ENCODE measurements around the gene EFTUD2. TPM values are rescaled to one million over a fixed set of nuclear protein-coding genes. Genes with fewer than 3 reads are reported as not detected.
A peak's percentile ranks its signal among the peaks of the same experiment; 100 is the strongest.

Gene EFTUD2
- total and polyA plus RNA-seq, 4 donors: 35.5 to 93.3 (median 73.3) TPM

DNA sequence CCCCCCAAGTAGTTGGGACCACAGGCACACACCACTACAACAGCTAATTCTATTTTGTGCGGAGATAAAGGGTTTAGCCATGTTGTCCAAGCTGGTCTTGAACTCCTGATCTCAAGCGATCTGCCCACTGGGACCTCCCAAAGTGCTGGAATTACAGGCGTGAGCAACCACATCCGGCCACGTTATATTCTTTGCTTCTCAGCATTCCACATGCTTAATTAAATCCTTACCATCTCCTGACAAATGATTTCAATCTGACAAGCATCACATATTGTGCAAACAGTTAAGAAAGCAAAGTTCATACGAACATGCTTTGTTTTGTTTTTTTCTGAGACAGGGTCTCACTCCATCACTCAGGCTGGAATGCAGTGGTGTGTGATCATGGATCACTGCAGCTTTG is 33.3 kb downstream of the EFTUD2 start:
- TF ChIP-seq, protein P1, sequence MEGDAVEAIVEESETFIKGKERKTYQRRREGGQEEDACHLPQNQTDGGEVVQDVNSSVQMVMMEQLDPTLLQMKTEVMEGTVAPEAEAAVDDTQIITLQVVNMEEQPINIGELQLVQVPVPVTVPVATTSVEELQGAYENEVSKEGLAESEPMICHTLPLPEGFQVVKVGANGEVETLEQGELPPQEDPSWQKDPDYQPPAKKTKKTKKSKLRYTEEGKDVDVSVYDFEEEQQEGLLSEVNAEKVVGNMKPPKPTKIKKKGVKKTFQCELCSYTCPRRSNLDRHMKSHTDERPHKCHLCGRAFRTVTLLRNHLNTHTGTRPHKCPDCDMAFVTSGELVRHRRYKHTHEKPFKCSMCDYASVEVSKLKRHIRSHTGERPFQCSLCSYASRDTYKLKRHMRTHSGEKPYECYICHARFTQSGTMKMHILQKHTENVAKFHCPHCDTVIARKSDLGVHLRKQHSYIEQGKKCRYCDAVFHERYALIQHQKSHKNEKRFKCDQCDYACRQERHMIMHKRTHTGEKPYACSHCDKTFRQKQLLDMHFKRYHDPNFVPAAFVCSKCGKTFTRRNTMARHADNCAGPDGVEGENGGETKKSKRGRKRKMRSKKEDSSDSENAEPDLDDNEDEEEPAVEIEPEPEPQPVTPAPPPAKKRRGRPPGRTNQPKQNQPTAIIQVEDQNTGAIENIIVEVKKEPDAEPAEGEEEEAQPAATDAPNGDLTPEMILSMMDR (IDR thresholded peaks at IDR 0.05; ENCODE audit: control extremely low read depth, extremely low read depth): no peak
- H3K9ac ChIP-seq (ENCODE audit: insufficient read depth in 1 of 2, low read length in 2 of 2): no peak overlapping the region
- H3K9me3 ChIP-seq (ENCODE audit: control insufficient read depth in 4 of 4, insufficient read depth in 3 of 4, low read length in 3 of 4): peaks cover 0 to 2% (median 0%) of the 10 kb centered on the region in 4 donors
- H3K4me3 ChIP-seq: no peak overlapping the region
- H3K36me3 ChIP-seq (ENCODE audit: control insufficient read depth in 4 of 4, insufficient read depth in 4 of 4, low read length in 4 of 4): peaks cover 32 to 54% (median 42%) of the 10 kb centered on the region in 4 donors
- ATAC-seq (ENCODE audit: insufficient read depth, low FRiP score): no peak
- H3K4me1 ChIP-seq (ENCODE audit: control insufficient read depth in 5 of 5, insufficient read depth in 5 of 5, low read length in 5 of 5): peaks cover 0 to 7% (median 0%) of the 10 kb centered on the region in 5 donors
- WGBS, 2 donors: 88 to 90% methylated on average over 6 of the region's 6 CpGs
- H3K27ac ChIP-seq (ENCODE audit: low read depth in 1 of 2, low read length in 1 of 2): no peak overlapping the region
- no peaks in the 10 kb centered on the region for H3K27me3 ChIP-seq (ENCODE audit: control insufficient read depth in 3 of 3, insufficient read depth in 3 of 3, low read length in 2 of 3)
- no peak for DNase-seq

DNA sequence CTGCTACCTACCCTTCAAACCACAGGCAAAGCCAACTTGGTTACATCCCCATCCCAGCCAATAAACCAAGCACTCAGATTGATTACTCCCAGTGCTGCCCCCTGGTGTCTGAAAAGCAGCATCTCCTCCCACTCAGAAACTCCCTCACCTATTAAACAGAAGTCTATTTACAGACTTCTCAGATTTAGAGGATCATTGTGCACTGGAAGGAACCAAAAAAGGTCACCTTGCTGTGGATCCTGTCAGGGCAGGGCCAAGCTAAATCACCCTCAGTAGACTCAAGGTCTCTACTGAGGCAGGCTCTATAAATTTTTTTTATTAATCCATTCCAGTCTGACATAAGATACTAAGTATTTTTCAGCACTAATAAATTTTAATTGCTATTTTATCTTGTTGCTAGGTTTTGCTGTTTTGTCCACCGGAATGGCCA is 34.0 kb downstream of the EFTUD2 start:
- peaks cover 0 to 2% (median 0%) of the 10 kb centered on the region in 4 donors for H3K9me3 ChIP-seq (ENCODE audit: control insufficient read depth in 4 of 4, insufficient read depth in 3 of 4, low read length in 3 of 4)
- ATAC-seq (ENCODE audit: insufficient read depth, low FRiP score) (peak; percentile 82), DNase-seq (peak; percentile 72 to 85 (median 81))
- TF ChIP-seq, protein P1 (IDR thresholded peaks at IDR 0.05; ENCODE audit: control extremely low read depth, extremely low read depth): peak; percentile 80
- no peak overlapping the region for H3K27ac ChIP-seq (ENCODE audit: low read depth in 1 of 2, low read length in 1 of 2)
- WGBS, 2 donors: 77 to 89% methylated on average over 1 of the region's 1 CpG
- H3K36me3 ChIP-seq (ENCODE audit: control insufficient read depth in 4 of 4, insufficient read depth in 4 of 4, low read length in 4 of 4): peaks cover 32 to 58% (median 43%) of the 10 kb centered on the region in 4 donors
- no peak overlapping the region for H3K9ac ChIP-seq (ENCODE audit: insufficient read depth in 1 of 2, low read length in 2 of 2)
- H3K4me1 ChIP-seq (ENCODE audit: control insufficient read depth in 5 of 5, insufficient read depth in 5 of 5, low read length in 5 of 5): peaks cover 0 to 7% (median 0%) of the 10 kb centered on the region in 5 donors
- H3K4me3 ChIP-seq: no peak overlapping the region
- H3K27me3 ChIP-seq (ENCODE audit: control insufficient read depth in 3 of 3, insufficient read depth in 3 of 3, low read length in 2 of 3): no peaks in the 10 kb centered on the region

DNA sequence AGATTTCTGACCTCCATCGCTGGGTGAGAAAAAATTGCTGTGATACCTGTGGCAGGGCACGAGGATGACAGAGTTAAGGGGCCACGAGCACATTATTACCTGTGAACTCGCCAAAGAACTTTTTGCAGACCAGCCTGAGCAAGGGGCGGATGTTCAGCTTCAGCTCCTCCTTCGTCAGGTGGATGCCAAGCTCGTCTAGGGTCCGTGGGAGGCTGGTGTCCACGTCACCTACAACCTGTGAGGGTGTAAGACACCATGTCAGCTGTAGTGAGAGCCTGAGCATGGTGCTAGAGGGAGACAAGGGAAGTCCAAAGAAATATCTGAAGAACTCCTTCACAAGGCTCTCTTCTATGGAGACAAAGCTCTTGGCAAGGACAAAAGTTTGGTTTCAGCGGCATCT is 34.4 kb downstream of the EFTUD2 start:
- TF ChIP-seq, protein P1 (IDR thresholded peaks at IDR 0.05; ENCODE audit: control extremely low read depth, extremely low read depth): no peak
- Histone ChIP-seq H3K4me1 (ENCODE audit: control insufficient read depth in 5 of 5, insufficient read depth in 5 of 5, low read length in 5 of 5) (peaks cover 0 to 7% (median 0%) of the 10 kb centered on the region in 5 donors), H3K4me3 (no peak overlapping the region), H3K36me3 (ENCODE audit: control insufficient read depth in 4 of 4, insufficient read depth in 4 of 4, low read length in 4 of 4) (peaks cover 33 to 60% (median 46%) of the 10 kb centered on the region in 4 donors), H3K9me3 (ENCODE audit: control insufficient read depth in 4 of 4, insufficient read depth in 3 of 4, low read length in 3 of 4) (peaks cover 0 to 2% (median 0%) of the 10 kb centered on the region in 4 donors), H3K27me3 (ENCODE audit: control insufficient read depth in 3 of 3, insufficient read depth in 3 of 3, low read length in 2 of 3) (no peaks in the 10 kb centered on the region), H3K27ac (ENCODE audit: low read depth in 1 of 2, low read length in 1 of 2) (no peak overlapping the region), H3K9ac (ENCODE audit: insufficient read depth in 1 of 2, low read length in 2 of 2) (no peak overlapping the region)
- no peak for ATAC-seq (ENCODE audit: insufficient read depth, low FRiP score)
- no peak for DNase-seq
- WGBS, 2 donors: 72 to 83% methylated on average over 10 of the region's 10 CpGs
